Kidney tubule cell (primary cell): ENCODE results near the gene TRAPPC3.

ENCODE experiments used
- DNase-seq: peaks from one replicate; pipeline ENCODE4 v3.0.0-alpha.2; 2018; ENCODE audit warnings: low spot score

TRAPPC3 gene

DNA sequence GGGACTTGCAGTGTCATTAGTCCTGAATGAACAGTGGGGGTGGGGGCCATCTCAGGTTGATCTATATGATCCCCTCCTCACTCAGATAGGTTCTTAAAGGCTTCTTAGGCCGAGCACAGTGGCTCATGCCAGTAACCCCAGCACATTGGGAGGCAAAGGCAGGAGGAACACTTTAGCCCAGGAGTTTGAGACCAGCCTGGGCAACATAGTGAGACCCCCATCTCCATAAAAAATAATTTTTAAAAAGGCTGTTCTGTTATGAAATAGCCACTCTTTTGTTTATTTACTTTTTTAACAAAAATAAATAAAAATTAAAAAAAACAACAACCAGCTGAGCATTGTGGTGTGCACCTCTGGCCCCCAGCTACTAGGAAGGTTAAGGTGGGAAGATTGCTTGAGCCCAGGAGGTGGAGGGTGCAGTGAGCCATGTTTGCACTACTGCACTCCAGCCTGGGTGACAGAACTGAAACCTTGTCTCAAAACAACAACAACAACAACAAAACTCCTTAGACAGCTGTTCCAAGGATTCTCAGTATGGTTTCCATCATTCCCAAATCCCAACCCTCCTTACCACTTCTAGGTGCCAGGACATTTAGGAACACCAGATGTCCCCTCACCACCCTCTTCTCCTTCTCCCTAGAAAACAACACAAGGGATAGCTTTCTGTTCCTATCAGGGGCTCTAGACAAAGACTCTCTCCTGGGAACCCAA lies 2.0 kb upstream of the TRAPPC3 start:
- DNase-seq, result no peak

DNA sequence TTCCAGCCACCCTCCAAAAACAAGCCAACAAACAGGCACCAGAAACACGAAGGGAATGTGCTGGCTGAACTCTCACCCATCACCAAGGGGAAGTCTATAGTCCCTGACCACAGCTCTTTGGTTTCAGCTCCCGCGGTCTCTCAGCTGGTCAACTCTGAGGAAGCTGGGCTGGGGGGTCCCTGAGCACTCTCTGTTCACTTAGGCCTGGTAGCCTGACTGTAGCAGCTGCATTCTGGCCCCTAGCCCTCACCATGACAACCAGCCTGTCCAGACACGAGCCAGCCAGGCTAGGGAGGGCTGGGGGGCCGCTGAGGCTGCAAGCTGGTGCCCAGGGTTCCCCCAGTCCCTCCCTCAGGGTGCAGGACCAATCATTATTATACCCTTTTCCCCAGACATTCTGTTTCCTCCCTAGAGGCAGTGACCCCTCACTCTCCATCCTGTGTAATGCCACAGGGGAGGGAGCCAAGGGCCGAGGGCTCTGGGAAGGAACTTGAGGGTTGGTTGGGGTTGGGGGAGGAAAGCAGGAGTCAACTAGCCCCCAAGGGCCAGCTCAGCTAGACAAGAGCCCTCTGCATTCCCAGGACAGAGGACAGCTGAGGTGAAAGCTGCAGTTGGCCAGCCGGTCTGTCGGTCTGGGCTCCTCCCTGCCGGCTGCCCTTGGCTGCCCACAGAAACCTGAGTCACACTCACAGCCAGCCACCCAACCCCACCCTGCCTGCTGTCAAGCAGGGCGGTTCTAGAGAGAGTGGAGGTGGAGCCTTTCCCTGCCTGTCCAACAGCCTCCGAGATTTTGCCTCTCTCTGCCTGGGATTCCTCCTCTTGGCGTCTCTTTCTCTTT lies 1.2 kb upstream of the TRAPPC3 start:
- DNase-seq, result peak; percentile 98

DNA sequence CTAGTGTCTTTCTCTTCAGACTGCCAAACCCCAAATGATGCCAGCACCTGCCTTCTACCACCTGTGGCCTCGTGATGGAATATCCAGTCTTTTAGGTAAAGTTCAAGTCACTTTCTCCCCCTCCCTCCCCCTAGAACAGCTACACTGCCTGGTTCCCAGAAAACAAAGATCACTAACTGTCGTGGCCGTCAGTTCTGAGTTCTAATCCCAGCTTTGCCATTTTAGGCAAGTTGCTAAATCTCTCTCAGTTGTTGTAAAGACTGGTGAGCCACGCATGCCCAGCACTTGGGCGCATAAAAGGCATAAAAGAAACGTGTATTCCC lies 648 bp upstream of the TRAPPC3 start:
- no peak for DNase-seq

DNA sequence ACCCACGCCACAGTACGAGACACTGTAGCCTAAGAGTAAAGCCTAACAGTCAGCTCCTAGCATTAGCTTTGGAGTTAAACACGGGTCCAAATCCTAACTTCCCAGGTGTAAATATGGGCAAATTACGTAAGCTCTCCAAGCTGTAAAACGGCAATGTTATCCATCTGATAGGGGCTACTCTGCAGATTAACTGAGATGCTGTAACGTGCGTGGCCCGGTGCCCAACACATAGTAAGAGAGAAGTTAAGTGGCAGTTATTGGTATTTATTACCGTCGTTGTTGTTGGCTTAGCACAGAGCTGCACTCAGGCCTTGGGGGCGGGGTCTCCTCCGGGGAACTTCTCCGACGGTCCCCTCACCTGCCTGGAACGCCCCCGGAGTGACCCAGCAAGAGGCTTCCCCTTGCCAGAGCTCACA lies 457 bp downstream of the TRAPPC3 start:
- DNase-seq, result no peak

DNA sequence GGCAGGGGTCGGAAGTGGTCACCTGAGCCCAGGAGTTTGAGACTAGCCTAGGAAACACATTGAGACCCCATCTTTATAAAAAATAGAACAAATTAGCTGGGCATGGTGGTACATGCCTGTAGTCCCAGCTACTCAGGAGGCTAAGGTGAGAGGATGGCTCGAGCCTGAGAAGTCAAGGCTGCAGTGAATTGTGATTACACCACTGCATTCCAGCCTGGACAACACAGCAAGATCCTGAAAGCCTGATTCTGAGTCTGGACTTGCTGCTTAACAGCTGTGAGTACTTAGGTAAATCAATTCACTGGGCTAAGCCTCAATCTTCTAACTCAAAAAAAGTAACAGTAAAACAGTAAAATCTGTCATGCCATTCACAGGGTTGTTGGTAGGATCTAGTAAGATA lies 4.9 kb downstream of the TRAPPC3 start:
- no peak for DNase-seq

DNA sequence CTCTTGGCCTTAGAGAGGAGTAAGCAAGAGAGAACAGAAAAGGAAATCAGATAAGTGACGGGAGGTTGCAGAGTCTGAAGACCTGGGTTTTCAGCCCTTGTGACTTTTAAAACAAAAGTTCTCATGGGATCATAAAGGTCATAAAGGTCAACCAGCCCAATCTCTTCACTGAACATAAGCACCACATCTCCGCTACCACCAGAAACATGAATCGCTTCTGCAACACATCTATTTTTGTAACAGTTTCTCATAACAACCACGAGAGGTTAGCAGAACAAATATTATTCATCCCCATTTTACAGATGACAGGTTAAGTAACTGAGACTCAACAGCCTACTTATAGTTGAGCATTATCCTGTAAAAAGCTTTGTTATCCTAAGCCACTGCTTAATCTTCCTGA lies 5.9 kb downstream of the TRAPPC3 start:
- no peak for DNase-seq

DNA sequence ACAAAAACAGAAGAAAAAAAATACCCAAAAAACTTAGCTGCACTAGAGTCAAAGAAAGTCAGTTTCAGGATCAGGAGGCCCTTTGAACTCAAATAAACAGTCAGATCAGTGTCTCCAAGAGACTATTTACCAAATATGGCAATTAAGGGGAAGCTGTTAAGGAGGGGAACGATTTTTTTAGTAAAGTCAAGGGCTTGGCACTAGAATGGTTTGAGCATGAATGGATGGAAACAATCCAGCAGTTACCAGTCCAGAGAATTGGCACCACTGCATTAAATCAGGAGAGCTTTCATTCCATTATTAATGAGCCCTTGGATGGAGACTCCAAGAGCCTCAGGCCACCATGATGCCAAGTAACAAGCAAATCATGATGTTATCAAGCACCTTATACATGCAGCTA lies 7.2 kb downstream of the TRAPPC3 start:
- DNase-seq, result no peak

DNA sequence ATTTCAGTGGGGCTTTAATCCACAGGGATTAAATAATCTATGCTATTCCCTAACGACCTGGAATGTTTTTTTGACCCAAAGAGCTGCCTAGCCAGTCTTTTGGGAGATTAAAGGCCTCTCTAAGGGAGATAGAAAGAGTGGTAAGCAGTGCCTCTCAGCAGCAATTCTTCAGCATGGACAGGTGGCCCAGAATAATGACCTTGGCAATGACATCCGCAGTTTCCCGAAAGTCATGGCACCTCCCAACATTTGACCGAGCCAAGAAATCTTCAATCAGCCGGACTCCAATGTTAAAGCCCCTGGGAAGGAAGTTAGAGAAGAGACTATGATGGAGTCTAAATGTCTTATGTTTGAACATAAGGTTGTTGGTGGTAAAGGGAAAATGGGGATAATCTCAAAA lies 9.8 kb downstream of the TRAPPC3 start:
- no peak for DNase-seq

DNA sequence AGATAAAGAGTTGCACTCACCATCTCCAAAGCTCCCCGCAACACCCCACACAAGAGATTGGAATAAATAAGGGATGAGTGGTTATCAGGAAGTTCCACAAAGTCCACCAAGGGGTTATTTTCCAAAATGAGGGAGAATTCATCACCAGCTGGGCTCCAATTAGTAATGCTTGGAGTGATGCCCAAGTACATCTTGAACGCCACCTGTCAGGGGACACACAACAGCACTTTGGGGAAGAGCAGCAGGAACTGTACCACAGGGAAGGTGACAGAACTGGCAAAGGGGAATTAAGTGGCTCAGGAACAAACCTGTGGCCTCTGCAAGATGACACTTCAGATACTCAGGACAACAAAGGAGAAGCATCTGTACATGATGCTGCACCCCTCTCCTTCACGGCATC lies 11.5 kb downstream of the TRAPPC3 start:
- DNase-seq, result no peak

DNA sequence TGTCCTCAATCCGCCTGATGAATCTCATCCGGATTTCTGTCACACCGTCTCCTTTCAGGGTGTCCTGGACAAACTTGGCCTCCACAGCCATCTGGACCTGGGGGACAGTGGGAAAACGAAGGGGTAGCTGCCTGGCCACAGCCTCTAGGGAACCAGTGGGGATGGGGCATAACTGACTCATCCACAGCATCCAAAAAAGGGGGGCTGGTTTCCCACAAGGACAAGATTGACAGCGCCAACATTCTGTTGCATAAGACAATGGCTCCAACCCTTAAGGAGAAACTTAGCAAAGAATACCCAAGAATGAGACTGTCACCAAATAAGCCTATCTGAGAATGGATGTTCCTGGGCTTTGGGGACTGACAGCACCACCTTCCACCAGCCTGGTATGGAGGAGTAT lies 12.1 kb downstream of the TRAPPC3 start:
- no peak for DNase-seq

DNA sequence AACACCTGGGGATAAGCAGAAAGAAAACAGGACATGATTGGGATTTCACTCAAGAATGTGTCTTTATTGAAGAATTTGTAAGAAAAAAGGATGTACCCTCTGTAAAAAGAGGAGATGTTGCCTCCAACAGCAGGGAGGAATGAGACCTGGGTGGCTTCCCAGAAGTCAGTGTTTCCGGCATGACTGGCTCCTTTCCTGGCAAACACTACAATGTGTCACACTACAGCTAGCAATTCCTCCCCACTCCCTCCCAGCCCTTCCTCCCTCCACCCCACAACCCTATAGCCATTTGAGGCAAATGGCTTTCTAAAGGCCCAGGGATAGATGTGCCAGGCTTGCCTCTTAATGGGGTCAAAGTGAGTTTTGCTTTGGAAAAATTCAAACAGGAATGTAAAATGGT lies 12.8 kb downstream of the TRAPPC3 start:
- peak; percentile 59 for DNase-seq

DNA sequence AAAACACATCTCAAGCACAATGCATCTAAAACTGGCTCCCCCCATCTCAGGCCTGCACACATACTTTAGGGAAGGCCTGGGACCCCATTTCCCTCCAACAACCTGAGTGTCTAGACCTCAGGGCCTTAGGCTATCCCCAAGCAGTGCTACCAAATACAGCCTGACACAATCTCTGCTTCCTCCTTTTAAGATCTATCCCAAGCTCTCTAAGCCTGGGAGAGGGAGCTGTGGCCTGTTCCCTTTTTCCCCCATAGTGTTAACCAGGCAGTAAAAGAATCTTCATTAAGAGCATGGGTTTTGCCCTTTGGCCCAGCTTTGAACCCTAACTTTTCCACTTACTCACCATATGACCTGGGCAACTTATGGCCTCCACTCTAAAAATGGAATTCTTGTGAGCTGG lies 13.5 kb downstream of the TRAPPC3 start:
- no peak for DNase-seq

DNA sequence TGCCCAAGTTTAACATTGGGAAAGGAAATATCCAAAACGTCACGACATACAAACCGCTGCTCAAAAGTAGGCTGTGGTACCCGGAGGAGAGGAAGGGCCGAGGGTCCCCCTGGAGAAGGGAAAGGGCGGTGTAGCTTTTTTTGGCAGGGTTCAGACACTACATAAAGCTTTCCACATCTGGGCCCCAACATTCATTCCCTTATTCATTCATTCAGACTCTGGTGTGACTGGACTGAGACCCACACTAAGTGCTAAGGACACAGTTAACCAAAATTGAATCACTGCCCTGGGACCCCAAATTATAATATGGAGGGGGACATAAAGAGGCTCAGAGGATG lies 14.0 kb downstream of the TRAPPC3 start:
- no peak for DNase-seq

DNA sequence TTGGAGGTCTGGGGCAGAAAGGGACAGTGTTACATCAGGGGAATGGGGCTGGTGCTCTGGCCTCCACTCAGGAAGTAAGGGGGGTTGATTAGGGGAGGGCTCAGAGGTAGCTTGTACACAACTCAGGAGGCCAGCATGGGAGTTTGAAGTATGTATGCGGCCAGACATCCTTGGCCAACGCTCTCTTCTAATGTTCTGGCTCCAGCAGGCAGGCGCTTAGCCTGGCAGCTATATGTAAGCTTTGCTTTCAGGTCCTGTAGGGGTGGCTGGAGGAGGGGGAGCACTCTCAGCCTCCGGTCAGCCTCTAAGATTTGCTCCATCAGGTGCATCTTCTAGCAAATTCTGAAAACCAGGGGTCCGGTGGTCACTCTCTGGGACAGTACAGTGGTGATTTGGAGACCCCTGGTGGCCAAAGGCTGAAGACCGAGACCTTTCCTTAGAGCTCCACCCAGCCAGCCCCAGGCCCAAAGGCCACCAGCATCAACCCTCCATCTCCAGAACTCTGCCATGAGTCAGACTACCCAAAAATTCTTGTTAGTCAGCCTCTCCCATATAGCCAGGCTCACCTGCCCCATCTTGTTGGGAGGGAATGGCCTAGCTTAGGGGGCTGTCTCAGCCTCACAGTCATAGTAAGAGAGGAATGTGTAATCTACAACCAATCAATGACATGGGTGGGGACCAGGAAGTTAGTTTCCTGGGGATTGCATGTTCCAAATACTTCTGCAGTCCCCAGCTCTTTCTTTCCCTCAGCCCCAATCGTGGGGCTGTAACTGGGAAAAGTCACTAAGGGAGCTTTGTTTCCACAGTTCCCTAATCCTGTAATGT lies 14.6 kb downstream of the TRAPPC3 start:
- DNase-seq, result peak; percentile 47

DNA sequence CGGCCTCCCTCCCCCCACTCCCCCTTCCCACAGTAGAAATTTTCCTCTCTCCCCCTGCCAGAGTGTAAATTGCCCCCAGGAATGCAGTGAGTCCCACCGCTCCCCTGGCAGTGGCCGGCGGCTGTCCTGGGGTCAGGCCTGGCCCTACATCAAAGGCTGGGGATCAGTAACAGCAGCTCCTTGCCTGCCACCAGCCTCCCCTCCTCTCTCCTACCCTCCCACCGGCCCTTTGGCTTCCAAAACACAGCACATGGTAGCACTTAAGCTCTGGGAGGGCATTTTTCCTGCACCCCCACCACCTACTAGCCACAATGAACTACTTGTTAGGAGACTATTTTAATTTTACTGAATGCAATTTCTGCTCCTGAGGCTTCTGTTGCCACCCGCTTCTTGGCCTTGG lies 15.3 kb downstream of the TRAPPC3 start:
- no peak for DNase-seq

DNA sequence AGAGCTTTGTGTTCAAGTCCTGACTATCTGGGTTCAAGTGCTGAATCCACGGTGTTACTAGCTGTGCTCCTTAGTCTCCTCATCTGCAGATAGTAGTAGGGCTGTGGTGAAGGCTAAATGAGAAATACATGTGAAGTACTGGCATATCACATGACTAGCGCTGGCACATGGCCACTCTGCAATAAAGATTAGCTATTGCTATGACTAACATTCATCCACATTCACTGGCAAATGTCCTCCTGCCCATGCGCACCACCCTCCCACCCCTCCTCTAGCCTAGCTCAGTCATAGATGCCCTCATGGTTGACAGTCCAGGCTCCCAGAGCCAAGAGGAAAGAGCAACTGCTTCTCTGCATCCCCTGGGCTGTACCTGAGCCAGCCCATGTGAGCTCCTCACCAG lies 15.8 kb downstream of the TRAPPC3 start:
- peak; percentile 95 for DNase-seq

DNA sequence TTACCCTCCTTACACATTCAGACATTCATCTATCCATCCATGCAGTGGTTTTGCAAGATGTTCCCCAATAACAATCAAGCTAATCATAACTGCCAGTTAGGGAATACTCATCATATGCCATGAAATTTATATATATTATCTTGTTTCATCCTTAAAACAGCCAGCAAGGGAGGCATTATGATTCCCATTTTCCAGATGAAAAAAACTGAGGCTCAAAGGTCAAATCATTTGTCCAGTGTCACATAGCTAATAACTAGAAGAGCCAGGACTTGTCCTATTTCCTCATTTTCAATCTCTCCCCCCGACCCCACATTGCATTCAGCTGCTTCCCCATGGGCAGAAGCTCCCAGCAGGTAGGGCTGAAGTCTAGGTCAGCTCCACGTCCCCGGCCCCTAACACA lies 17.3 kb downstream of the TRAPPC3 start:
- no peak for DNase-seq

DNA sequence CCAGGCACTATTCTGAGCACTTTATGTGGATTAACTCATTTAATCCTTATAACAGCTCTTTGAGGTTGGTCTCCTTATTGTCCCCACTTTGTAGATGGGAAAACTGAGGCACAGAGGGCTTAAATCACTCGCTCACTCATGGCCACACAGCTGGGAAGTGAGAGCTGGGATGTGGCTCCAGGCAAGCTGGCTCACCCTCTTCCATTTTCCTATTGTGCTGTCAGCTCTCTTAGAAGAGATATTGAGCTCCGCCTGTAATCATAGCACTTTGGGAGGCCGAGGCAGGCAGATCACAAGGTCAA lies 20.4 kb downstream of the TRAPPC3 start:
- DNase-seq, result no peak

DNA sequence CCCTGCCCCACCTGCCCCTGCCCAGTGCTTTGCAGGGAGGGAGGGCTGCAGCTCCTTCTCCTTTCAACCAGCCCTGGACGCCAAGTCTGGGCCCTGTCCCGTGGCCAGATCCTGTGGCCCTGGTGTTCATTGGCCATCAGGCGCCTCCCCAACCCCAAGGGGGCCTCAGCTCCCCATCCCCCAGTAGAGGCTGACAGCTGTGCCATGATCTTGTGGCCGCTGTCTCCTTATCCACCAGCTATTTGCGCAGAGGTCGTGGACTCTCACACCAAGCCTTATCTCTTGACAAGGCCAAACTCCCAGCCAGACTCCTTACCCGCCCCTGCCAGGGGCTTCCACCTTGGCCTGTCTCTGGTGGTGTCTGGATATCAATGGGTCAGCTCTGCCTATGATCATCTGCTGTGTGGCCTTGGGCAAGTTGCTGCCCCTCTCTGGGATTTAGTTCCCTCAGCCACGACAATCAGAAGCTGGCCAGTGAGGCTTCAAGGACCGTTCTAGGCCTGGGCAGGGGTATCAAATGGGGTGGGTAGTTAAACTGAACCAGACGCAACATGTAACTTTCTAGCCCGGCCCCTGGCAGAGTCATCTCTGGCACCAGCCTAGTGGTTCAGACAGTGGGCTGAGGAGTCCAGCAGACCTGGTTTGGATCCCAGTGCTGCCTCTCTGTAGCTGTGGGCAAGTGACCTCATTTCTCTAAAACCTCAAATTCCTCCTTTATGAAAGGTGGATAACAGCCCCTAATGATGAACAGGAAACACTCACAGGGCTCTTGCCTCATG lies 21.0 kb downstream of the TRAPPC3 start:
- peak; percentile 63 for DNase-seq

DNA sequence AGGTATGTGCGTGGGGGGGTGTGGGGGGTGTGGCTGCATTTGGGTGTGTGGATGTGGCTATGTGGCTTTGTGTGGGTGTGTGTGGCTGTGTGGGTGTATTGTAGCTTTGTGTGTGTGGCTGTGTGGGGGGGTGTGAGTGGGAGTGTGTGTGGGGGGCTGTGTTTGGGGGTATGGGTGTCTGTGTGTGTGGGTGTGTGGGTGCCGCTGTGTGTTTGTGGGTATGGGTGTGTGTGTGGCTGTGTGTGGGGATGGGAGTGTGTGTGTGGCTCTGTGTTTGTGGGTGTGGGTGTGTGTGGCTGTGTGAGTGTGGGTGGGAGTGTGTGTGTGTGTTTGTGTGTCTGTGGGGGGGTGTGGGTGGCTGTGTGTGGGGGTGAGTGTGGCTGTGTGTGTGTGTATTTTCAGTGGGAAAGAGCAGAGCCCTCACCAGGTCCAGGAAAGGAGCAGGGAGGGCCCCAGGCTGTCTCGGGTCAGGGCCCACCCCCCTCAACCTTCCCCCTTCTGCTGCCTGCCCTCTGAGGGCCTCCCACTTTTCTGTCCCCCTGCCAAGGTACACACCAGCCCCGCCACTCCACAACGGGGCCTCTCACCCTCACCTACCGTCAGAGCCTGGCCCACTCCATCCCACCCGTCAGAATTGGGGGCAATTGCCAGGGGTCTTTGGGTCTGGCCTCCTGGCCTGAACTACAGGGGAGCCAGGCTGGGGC lies 22.3 kb downstream of the TRAPPC3 start:
- DNase-seq, result no peak

DNA sequence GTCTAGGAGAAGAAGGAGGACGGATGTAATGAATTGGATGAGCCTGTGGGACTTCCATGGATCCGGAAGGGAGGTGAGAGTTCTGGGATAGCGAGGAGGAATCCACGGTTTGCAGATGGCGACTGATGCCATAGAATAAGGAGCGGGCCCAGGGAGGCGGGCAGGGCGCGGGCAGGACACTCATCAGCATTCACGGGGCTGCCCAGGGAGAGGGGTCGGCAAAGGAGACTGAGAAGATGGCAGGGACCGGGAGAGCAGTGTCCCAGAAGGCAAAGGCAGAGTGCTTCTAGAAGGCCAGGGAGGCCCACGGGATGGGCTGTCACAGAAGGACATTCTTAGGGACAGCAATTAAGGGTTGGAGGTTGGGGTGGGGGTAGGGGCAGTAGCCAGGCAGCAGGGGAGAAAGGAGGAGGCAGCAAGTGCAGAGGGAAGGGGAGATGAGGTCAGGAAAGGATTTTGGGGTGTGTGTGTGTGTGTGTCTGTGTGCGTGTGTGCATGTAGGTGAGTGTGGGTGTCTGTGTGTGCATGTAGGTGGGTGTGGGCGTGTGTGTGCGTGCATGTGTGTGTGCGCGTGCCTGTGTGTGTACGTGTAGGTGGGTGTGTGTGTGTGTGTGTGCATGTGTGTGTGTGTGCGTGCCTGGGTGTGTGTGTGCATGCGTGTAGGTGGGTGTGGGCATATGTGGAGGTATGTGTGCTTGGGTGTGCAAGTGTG lies 23.1 kb downstream of the TRAPPC3 start:
- DNase-seq, result no peak
